ENCODE data around the gene KANTR. TPM values are rescaled to one million over a fixed set of nuclear protein-coding genes. Genes with fewer than 3 reads are reported as not detected.

The KANTR gene
- total RNA-seq, 1 experiment from 2014 or later: 7.5 TPM

DNA sequence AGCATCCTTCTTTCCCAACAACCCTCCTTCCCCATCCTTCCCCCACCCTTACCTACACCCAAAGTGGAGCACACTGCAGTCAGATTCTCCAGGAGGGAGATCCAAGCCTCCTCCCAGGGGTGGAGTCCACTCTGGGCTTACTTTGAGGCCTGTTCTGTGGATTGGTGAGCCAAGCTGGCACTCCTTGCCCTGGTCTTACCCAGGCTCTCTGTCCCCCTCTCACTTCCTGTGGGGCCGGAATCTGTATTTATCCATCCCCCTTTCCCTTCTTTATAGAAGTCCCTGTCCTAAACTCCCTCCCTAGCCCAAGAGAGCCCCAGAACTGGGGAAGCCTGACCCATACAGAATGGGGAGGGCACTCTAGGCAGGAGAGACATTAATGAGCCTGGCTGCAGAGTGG is 15.0 kb upstream of the KANTR start (continued):
- no peak for TF ChIP-seq CEBPB (IDR thresholded peaks at IDR 0.05; ENCODE audit: low read depth)
- no peak for TF ChIP-seq POLR2AphosphoS5 (IDR thresholded peaks at IDR 0.05; ENCODE audit: low read depth, low read length)

DNA sequence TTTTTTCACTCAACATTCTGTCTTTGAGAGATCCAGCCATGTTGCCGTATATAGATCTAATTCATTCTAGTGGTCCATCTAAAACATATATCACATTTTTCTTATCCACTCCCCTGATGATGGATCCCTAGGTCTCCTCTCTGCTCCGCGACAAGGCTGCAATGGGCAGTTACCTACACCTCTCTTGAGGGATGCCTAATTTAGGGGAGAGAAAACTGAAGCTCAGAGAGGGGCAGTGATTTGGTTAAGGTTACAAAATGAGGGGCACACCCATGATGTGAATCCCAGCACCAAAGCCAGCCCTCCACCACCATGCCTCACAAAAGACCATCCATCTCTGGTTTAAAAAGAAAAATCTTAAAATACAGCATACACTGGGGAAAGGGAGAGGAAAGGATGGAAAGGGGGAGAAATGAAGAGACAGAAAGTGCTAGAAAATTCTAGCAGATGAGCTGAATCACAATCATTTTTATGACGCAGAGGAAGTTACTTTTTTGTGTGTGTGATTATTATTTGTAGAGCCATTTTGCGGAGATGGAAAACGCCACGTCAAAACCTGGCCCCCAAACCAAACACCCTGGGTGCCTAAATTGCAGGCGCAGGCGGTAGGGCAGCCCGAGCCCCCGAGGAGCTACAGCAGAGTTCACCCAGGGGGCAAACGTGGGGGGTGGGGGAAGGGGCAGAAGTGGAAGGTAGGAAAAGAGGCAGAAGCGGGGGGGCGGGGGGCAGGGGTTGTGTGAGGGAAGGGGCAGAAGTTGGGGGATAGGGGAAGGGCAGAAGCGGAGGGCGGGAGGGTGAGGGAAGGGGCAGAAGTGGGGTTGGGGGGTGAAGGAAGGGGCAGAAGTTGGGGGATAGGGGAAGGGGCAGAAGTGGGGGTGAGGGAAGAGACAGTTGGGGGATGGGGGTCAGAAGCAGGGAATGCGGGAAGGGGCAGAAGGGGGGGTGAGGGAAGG is 13.0 kb upstream of the KANTR start:
- Histone ChIP-seq H3K9me2 (ENCODE audit: insufficient read depth) (no peaks in the 10 kb centered on the region), H3K4me1 (ENCODE audit: control insufficient read depth in 1 of 2, insufficient read depth in 2 of 2, low read length in 2 of 2) (peaks cover 0 to 7% of the 10 kb centered on the region in 2 experiments; a peak in 1 of 4 replicates), H3K27ac (ENCODE audit: low read depth, low read length) (no peak overlapping the region), H3K4me3 (replicated peaks in 1 of 2; ENCODE audit: low read depth in 1 of 2, low read length in 2 of 2) (no peak overlapping the region), H3K4me2 (ENCODE audit: low read length) (no peak overlapping the region), H3K9ac (ENCODE audit: low read length) (no peak overlapping the region), H4K20me1 (ENCODE audit: insufficient read depth) (no peaks in the 10 kb centered on the region), H3K27me3 (ENCODE audit: insufficient read depth, low read length) (no peaks in the 10 kb centered on the region), H3K36me3 (ENCODE audit: control insufficient read depth in 1 of 2, insufficient read depth in 2 of 2, low read length in 2 of 2) (peaks cover 0 to 7% of the 10 kb centered on the region in 2 experiments; a peak in 1 of 4 replicates), H3K9me3 (ENCODE audit: control insufficient read depth in 1 of 2, insufficient read depth in 1 of 2, low read depth in 1 of 2, low read length in 2 of 2) (no peaks in the 10 kb centered on the region), H2AFZ (ENCODE audit: low read depth, low read length, poor library complexity, severe bottlenecking) (no peak overlapping the region), H3K79me2 (ENCODE audit: insufficient read depth, low read length) (peaks cover 8% of the 10 kb centered on the region; the same call in 1 of the 2 replicates)
- intact Hi-C loops (cut with micrococcal nuclease): no loop called here
- no TSS peak for BruUV-seq (replicated peaks)
- POLR2A ChIA-PET: interaction anchor here (1.5 kb wide), 2 partner anchors 8 to 143 kb away, joined by 3 to 25 read pairs; no protein-coding TSS in a partner anchor
- TF ChIP-seq SRF (IDR thresholded peaks at IDR 0.05; ENCODE audit: low read depth) (no peak), TCF7L2 (IDR thresholded peaks at IDR 0.05; ENCODE audit: borderline replicate concordance, extremely low read depth, insufficient read depth, insufficient read length) (no peak), EZH2phosphoT487 (IDR thresholded peaks at IDR 0.05; ENCODE audit: borderline replicate concordance) (no peak), ELF1 (IDR thresholded peaks at IDR 0.05; ENCODE audit: borderline replicate concordance, low read depth) (no peak), YY1 (IDR thresholded peaks at IDR 0.05; ENCODE audit: extremely low read depth, insufficient replicate concordance, low read depth, low read length) (no peak), ZFX (IDR thresholded peaks at IDR 0.05) (no peak), POLR2AphosphoS5 (IDR thresholded peaks at IDR 0.05; ENCODE audit: low read depth, low read length) (no peak), EZH2 (IDR thresholded peaks at IDR 0.05) (no peak), RAD21 (IDR thresholded peaks at IDR 0.05; ENCODE audit: low read depth) (no peak), ZNF274 (IDR thresholded peaks at IDR 0.05; ENCODE audit: low read depth, low read length) (no peak)
- TF ChIP-seq, protein P1, sequence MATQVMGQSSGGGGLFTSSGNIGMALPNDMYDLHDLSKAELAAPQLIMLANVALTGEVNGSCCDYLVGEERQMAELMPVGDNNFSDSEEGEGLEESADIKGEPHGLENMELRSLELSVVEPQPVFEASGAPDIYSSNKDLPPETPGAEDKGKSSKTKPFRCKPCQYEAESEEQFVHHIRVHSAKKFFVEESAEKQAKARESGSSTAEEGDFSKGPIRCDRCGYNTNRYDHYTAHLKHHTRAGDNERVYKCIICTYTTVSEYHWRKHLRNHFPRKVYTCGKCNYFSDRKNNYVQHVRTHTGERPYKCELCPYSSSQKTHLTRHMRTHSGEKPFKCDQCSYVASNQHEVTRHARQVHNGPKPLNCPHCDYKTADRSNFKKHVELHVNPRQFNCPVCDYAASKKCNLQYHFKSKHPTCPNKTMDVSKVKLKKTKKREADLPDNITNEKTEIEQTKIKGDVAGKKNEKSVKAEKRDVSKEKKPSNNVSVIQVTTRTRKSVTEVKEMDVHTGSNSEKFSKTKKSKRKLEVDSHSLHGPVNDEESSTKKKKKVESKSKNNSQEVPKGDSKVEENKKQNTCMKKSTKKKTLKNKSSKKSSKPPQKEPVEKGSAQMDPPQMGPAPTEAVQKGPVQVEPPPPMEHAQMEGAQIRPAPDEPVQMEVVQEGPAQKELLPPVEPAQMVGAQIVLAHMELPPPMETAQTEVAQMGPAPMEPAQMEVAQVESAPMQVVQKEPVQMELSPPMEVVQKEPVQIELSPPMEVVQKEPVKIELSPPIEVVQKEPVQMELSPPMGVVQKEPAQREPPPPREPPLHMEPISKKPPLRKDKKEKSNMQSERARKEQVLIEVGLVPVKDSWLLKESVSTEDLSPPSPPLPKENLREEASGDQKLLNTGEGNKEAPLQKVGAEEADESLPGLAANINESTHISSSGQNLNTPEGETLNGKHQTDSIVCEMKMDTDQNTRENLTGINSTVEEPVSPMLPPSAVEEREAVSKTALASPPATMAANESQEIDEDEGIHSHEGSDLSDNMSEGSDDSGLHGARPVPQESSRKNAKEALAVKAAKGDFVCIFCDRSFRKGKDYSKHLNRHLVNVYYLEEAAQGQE (IDR thresholded peaks at IDR 0.05; ENCODE audit: low read depth): no peak
- TF ChIP-seq, protein P2, sequence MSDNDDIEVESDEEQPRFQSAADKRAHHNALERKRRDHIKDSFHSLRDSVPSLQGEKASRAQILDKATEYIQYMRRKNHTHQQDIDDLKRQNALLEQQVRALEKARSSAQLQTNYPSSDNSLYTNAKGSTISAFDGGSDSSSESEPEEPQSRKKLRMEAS (IDR thresholded peaks at IDR 0.05): no peak
- RAD21 ChIA-PET (ENCODE audit: low non-redundant PET in 1 of 2, low total read pairs in 2 of 2, uncharacterized antibody in 2 of 2, unreplicated experiment in 2 of 2): no interaction called here
- DNase-seq (ENCODE audit: low read depth, low spot score) (no peak), ATAC-seq (no peak)
- CTCF ChIA-PET: interaction anchor here (1.0 kb wide), 1 partner anchor 8 kb away, joined by 4 read pairs; no protein-coding TSS in a partner anchor
